GM21529 (cell line): ENCODE results near the gene LDB3.

Experiments used
- ATAC-seq: cut with Tn5 transposase; IDR thresholded peaks from one replicate; pipeline ENCODE4 v1.9.1; 2021; ENCODE audit not compliant: unreplicated experiment

LDB3 gene

DNA sequence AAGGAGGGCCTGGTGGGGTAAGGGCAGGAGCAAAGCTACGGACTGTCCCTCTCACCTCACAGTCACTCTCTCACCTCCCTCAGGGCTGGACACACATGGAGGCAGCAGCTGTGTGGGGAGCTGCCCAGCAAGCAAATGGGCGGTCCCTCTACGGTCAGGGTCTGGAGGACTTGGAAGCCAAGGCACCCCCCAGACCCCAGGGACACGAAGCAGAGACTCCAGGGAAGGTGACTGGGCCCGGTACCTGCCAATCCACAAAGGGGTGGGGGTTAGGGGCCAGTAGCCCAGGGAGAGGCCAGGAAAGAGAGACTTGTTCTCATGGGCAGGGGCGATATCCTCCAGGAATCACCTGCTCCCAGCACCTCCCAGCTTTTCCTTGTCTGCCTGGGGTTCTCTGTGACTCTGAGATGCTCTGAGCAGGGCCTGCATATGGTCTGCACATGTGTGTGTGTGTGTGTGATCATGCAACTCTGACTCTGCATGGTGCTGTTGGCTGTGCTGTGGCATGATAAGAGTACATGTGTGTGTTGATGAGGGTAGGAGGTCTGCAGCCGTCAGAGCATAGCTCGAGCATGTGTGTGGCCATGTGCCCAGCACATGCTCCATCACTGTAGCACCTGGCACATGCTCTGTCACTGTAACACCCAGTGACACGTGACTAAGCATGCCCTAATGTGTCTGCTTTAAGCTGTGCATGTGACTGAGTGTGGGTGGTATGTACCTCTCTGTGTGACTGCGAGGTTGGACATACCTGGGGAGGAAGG lies 4.6 kb upstream of the LDB3 start:
- ATAC-seq: no peak

DNA sequence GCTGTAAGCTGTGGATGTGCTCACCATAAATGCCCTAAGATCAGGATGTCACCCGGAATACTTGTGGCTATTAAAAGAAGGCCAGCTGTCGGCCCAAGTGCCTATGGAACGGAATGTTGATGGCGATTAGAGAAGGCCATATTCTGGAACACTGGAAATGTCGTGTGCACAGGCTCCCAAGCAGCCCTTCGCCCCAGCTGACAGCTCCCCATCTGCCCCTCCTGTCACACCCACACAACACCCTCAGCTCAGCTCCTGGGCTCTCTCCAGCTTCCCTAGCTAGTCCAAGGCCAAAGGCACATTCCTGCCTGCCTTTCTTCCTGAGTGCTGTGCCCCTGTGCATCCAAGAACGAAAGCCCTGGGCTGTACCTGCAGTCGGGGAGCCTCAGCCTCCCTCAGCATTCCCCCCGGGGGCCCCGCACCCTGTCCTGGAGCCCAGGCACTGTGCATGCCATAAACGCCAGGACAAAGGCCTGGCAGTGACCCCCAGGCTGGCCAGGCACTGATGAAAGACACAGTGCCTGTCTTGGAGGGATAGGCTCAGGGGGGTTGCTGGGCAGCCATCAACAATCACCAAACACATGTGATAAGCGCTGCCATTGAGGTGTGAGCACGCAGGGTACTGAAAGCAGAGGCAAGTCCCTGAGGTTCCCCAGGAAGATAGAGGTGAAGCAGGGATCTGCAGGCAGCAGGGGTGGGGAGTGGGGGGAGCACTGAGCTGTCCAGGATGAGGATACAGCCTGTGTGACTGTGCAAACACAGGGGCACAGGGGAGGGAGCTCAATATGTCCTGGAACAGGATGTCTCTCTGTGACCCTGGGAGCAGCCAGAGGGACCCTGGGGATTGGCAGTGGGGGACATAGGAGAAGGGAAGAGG lies 3.7 kb upstream of the LDB3 start:
- ATAC-seq: no peak

DNA sequence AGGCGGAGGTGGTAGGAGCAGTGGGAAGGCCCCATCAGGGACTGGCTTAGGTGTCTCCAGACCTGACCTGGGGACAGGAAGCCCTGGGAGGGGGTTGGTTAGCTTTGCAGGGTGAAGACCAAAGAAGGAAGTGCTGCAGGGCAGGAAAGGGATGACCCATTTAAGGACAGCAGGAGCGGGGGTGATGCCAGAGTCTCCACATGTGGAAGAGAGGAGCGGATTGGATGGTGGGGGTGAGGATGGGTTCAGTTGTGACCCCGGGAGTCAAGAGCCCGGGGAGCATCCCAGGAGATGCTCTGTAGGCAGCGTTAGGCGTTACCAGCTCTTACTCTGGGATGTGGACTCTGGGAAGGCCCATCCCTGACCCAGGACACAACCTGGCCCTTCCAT lies 3.1 kb upstream of the LDB3 start:
- ATAC-seq: no peak

DNA sequence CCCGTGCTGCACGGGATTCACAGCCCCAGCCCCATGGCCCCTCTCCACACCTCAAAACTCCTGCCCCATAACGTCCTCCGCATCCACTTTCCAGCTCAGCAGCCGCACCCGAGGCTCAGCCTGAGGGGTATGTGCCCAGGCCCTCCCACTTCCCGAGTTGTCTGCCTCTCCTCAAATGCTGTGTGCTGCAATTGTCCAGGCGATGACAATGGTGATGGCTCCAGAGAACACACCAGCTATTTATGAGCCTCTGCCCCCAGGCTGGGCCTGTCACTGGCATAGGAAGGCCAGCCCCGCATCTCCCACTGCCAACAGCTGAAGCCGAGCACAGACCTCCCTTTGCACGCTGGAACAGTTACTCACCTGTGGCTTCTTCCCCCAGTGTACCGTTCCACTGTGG lies 2.4 kb upstream of the LDB3 start:
- ATAC-seq: no peak

DNA sequence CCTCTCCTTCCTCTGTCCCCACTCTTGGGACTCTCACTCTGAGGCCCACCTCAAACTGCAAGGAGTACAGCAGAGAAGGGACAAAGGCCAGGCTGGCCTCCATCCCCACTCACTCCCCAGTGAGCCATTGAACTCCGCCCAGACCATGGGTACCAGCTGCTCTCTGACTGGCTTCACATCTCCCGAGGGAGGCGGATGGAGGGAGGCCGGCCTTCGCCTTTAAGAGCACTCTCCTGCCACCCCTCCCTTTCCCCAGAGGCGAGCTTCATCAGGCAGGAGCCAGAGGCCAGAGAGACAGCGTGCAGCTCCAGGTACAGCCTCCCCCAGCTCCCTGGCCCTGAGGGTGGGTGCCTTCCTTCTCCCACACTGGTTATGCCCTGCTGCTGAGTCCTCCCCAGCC lies 1.8 kb upstream of the LDB3 start:
- ATAC-seq: no peak

DNA sequence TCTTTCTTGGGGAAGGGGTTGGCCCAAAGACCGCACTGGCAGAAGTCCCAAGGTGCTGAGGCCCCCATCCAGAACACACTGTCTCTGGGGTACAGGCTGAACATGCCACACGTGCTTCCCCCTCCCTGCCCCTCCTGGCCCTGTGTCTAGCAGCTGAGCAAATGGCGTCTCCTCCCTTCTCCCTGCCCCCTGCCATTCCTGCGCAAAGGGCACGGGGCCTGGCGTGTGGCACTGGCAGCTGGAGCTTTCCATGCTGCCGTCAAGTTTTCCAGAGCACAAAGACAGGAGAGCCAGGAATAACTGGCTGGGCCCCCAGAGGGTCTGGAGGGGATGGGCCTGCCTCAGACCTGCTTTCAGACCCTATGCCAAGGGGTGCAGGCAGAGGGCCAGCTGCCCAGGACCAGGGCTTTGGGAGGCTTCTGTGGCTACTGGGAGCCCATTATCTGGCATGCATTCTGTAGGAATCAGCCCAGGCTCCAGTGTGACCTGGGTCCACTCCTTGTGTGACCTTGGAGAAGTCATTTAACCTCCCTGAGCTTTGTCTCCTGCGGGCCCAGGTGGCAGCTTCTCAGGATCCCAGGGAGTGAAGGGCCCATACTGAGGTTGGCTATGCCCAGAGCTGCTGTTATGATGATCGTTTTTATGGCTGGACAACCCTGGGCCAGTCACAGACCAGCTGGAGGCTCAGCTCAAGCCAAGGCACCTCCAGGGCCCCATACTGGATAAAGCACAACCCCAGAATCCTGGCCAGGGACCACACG lies 710 bp upstream of the LDB3 start:
- ATAC-seq: no peak

DNA sequence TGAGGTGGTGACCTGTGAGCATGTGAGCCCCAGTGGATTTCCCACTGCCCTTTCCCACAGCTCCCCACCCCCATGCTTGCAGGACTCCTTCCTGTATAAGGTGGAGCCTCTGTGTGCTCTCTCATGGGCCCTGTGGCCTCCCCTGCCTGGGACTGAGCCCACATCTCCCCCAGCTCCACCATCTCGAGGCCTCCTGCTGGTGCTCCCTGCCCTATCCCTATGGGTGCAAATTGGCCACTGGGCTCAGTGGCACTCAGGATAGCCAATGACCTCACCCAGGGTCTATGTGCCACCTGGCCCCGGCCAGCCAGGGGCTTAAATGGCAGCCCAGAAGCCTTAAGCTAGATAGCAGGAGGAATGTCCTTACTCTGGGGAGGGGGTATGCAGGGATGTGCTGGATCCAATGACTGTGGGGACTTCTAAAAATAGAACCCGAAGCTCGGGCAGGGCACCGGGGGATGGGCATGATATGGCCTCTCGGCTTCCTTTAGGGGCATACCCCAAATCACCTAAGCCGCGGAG lies 2.0 kb downstream of the LDB3 start:
- no peak for ATAC-seq

DNA sequence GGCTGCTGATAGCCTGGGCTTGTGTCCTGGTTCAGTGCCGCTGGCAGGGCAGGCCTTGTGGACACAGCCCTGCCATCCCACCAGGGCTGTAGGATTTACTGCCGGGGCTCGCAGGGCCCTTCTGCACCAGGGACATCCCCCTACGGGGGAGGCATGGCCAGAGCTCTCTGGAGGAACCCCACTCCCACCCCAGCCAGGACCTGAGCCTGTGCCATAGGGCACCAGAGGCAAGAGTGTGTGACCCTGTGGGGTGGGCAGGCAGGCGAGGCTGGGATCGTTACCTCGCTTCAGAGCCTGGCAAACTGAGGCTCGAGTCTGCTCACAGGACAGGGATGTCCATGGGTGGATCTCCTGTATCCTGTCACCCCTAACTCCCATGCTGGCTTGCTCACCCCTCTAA lies 2.6 kb downstream of the LDB3 start:
- no peak for ATAC-seq

DNA sequence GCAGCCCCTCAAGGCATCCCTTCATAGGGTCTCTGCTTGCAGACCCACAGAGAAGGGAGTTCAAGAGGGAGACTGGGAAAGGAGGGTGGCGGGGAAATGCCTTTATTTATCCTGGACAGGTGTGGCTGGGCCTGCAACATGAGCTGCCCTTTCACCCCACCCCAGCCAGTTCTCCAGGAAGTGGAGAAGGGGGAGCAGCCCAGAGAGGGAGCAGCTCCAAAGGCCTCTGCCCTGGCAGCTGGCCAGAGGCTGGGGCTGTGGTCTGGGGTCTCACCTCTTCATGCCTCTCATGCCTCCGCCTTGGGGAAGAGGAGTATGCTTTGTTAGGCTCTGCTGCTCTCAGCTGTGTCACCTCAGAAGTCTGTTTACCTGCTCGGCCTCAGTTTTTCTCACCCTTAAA lies 3.1 kb downstream of the LDB3 start:
- no peak for ATAC-seq

DNA sequence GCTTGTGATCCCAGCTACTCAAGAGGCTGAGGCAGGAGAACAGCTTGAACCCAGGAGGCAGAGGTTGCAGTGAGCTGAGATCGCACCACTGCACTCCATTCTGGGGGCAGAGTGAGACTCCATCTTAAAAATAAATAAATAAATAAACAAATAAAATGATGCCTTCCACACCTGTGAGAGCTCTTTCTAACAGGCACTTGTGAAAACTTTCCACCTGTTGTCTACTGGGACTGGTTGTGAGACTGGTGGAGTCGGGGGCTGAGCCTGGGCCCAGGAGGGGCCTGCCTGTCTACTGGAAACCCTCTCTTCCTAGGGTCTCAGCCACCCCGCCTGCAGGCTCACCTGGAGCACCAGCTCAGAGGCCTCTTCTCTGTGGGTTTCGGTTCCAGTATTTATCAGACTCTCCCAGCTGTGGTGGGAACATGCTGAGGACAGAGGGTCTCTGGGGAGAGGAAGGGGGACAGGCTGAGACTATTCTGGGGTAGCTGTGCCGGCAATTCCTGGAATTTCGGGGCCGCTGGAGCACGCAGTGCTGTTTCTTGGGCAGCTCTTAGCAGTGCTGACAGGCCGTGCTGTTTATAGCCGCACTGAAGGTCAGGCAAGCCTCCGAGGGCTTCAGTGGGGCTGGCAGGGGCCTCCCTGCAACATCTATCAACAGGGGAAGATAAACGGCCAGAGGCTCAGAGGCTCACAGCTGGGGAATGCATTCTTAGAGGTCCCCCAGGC lies 3.8 kb downstream of the LDB3 start:
- ATAC-seq: no peak

DNA sequence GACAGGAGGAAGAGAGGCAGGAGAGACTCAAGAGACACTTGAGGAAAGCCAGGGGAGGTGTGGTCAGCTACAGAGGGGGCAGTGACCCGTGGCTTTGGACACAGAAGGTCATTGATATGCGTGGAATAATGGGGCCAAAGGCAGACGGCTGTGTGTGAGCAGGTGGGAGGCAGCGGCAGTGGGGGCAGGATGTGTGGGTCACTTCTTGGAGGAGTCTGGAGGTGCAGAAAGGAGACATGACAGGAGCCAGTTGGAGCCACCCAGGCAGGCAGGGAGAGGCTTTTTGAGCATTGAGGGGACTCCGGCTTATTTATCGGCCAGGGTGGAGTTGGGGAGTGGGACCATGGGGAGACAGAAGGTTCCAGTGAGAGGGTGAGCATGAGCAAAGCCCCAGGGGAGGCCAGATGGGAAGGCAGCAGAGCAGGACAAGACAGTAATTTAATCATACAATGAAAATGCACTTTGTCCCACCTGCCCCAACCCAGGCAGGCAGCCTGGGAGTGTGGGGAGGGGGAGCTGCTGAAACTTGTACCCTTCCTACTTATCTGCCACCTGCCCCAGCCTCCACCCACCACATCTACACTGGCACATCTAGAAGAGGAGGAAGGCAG lies 5.0 kb downstream of the LDB3 start:
- no peak for ATAC-seq

DNA sequence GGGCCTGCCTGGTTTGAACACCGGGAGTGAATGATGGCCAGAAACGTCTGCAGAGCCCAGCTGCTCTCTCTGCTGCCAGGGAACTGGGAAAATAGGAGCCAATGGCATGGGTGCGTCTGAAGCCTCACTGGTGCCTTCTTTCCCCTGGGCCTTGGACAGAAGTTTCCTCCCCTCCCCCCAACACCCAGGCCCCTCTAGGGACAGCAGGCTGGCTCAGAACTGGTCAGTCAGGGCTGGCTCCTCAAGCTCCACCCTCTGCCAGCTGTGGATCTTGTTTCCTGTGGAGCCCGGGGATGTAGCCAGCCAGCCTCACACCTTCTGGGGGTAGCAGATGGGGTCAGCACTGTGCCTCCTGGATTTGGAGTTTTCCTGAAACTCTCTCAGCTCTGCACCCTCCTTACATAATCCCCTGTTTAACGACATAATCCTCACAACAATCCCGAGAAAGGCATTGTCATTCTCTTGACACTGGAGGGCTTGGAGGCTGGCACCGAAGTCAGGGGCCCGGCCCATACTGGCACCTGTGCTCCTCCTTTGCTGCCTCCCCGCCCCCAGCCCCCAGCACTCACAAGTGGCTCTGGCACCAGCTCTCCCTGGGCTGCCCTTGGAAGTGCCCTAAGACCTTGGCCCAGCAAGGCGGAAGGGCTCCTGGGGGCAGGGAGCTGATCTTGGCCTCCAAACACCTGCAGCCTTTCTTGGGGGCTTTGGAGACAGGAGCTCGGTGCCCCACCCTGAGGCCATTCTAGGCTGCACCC lies 5.7 kb downstream of the LDB3 start:
- no peak for ATAC-seq

DNA sequence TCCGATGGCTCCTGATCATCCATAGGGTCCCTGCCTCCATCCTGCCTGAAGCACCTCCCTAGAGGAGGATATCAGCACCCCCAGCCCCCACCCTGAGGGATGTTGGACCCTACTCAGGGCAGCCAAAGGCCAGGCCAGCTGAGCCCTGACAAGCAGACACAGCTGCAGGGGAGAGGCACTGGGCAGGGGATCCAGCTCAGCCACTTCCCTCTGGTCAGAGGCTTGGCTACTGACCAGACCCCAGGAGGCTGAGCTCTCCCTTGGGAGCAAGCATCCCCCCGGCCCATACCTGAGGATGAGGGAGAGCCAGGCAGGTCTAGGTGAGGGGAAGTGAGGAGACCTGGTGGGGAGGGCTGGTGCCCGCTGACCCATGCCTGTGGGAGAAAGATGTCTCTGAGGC lies 6.6 kb downstream of the LDB3 start:
- ATAC-seq: no peak

DNA sequence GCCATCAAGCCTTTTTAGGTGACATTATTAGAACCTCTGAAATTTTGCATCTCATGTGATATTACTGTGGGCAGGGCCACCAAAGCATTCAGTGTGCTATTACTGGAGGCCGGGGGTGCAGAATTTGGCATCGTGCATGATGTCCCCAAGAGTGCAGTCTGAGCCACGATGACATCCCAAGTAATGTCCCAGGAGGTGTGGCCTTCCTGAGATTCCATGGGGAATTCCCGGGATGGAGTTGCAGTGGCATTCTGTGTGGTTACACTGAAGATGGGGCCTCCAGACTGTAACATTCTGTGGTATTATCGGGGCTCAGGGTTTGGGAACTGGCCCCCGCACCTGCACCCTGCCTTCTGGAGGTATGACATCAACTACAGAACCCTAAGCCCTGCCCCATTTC lies 9.1 kb downstream of the LDB3 start:
- ATAC-seq: no peak

DNA sequence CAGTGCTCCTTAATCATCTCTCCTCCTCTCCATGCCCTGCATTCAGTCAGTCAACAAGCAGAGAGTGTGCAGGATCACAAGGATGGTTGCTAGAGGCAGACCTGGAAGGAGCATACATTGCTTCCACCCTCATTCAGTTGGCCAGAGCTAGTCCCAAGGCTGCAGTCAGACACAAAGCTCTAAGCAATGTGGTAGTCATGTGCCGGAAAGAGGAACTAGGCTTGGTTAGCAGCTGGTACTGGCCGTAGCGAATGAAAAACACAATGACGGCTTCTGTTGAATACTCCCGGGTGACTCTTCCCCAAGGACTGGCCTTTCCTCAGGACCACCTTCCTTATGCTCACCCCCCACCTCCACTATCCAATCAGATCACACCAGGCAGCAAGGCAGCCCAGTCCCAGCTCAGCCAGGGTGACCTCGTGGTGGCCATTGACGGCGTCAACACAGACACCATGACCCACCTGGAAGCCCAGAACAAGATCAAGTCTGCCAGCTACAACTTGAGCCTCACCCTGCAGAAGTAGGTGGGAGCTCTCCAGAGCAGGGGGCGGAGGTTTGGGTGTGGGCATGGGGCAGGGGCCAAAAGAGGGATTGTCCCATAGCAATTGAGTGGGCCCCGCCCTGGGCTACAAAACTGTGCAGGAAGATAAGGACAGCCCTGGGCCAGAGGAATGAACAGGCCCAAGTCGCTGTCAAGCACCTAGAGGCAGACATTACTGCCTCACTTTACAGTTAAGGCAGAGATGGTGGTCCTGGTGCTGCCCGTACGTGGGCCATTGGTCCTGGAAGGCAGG lies 10.9 kb downstream of the LDB3 start:
- ATAC-seq: peak; percentile 71

DNA sequence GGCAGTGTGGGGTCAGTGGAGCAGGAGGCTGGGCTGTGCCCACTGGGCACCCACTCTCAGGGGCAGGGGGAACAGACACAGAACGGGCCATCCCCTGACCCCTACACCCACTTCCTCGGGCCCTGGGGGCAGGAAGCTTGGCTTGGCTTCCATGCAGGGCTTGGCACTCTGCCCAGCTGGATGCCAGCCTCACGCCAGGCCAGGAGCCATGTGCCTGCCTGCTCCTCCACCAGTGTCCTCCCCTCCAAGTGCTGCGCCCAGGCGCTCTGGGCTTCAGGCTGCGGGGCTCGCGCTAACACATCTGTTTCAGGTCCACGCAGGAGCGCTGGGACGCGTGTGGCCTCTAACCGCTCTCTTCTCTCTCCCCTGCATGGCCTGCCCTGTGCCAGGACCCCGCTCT lies 12.7 kb downstream of the LDB3 start:
- no peak for ATAC-seq

DNA sequence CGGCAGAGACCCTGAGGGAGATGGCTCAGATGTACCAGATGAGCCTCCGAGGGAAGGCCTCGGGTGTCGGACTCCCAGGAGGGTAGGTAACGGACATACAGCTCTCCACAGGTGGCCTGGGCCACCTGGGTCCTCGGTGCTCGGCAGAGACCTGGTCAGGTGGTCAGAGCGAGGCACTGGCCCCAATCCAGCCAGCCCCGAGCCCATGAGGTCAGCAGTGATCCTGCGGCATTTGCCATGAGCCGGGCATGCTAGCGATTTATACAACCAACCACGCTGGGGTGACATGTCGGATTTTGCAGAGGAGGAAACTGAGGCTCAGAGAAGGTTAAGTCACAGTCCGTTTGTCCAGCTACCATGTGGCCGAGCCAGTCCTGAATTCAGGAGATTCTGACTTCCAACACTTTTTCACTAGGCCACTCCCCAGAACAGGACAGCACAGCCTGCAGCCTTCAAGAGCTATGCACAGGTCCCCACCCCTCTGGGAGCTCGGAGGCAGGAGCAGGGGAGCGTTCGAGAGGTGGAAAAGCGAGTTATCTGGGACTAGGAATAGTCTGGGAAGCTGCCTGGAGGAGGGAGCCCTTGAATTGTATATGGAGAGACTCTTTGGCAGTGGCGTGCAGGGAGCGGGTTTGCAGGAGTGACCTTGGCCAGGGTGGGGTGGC lies 13.5 kb downstream of the LDB3 start:
- no peak for ATAC-seq

DNA sequence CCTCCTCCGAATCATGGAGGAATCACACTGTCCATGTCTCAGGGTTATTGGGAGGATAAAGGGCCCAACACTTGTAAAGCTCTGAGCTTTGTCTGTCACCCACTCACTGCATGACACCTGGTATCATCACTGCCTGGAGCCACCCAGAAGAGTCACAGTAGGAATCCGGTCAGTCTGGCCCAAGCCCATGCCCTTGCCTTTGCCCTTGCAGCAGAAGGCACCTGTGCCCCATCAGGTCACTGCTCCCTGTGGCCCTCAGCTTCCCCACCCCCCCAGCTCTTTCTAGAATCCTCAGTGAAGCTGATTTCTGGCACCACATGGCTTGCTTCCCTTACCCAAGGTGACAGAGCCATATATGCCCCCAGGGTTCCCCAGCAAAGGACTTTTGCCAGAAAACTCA lies 14.4 kb downstream of the LDB3 start:
- no peak for ATAC-seq
